ENCODE measurements around the gene CRISPLD2.

GRCh38 chr16:84842516-84843148 is 22.8 kb downstream of the CRISPLD2 start:
- TF ChIP-seq CTCF (IDR thresholded peaks at IDR 0.05; ENCODE audit: low read length), result no peak
- no peak for TF ChIP-seq EZH2 (optimal IDR thresholded peaks at IDR 0.05; ENCODE audit: low read depth, low read length)
